Measurements from ENCODE around the gene INTS11. TPM values are rescaled to one million over a fixed set of nuclear protein-coding genes. Genes with fewer than 3 reads are reported as not detected.

The INTS11 gene
- total and polyA plus RNA-seq, 10 of the 15 experiments (the other 5 are each of a cell fraction or from before 2014, with no cell fraction given), result 2.5 to 117 (median 77.7) TPM

- RAD21 ChIA-PET (ENCODE audit: unreplicated experiment), result interaction anchor here (0.5 kb wide), 1 partner anchor 340 kb away, joined by 3 read pairs; no protein-coding TSS in a partner anchor
- 95% methylated on average over 17 of the region's 36 CpGs for WGBS (ENCODE audit: insufficient coverage, insufficient replicate concordance, low lambda C conversion rate, missing lambda C conversion rate)
- SMC1A ChIA-PET (ENCODE audit: uncharacterized antibody, unreplicated experiment), result no interaction called here
- Histone ChIP-seq H3K79me2 (ENCODE audit: control insufficient read depth, insufficient read depth, low read length) (no peaks in the 10 kb centered on the region), H3K27ac (ENCODE audit: control insufficient read depth, insufficient read depth) (no peak overlapping the region), H3K4me2 (ENCODE audit: control insufficient read depth, insufficient read depth) (no peak overlapping the region), H3K4me3 (no peak overlapping the region), H4K20me1 (ENCODE audit: control insufficient read depth, insufficient read depth) (no peaks in the 10 kb centered on the region), H3K36me3 (ENCODE audit: control insufficient read depth in 2 of 2, insufficient read depth in 2 of 2, low read length in 1 of 2) (peaks cover 0 to 5% of the 10 kb centered on the region in 2 experiments), H3K27me3 (replicated peaks in 1 of 2; ENCODE audit: control insufficient read depth in 2 of 2, insufficient read depth in 2 of 2, low read length in 1 of 2) (no peaks in the 10 kb centered on the region), H3K9ac (ENCODE audit: control insufficient read depth, insufficient read depth, low read length) (no peak overlapping the region), H2AFZ (ENCODE audit: control insufficient read depth, low read depth, low read length) (no peak overlapping the region), H3K4me1 (ENCODE audit: control insufficient read depth, insufficient read depth, low read length) (no peaks in the 10 kb centered on the region), H3K9me3 (replicated peaks; ENCODE audit: control insufficient read depth, insufficient read depth, low read length) (no peaks in the 10 kb centered on the region)
- POLR2A ChIA-PET, result no interaction called here
- BruUV-seq (replicated peaks), result no TSS peak
- in situ Hi-C loops (cut with MboI) (no loop called here), intact Hi-C loops (cut with micrococcal nuclease; ENCODE audit: unreplicated experiment) (no loop called here)
- FAIRE-seq (no peak), ATAC-seq (no peak), DNase-seq (ENCODE audit: low read depth, low spot score) (no peak)
- TF ChIP-seq TCF3 (IDR thresholded peaks at IDR 0.05; ENCODE audit: borderline replicate concordance, insufficient read depth, low read depth, low read length) (0 out of 2 replicates have a peak, but pooled peaks have one; percentile 23), EP300 (IDR thresholded peaks at IDR 0.05; ENCODE audit: borderline replicate concordance in 1 of 2, control insufficient read depth in 1 of 2, low read depth in 2 of 2, low read length in 2 of 2) (no peak), BCL3 (IDR thresholded peaks at IDR 0.05; ENCODE audit: borderline replicate concordance, insufficient read depth, low read depth, low read length, poor library complexity, severe bottlenecking) (peak; percentile 34)
- CTCF ChIA-PET, result no interaction called here
Observed at GRCh38 chr1:1338278-1338677, 13.8 kb upstream of the INTS11 start.

GRCh38 chr1:1337793-1338147 is 13.3 kb upstream of the INTS11 start:
- POLR2A ChIA-PET, result no interaction called here
- no peak overlapping the region for H3K27ac ChIP-seq (ENCODE audit: control insufficient read depth, insufficient read depth)
- H4K20me1 ChIP-seq (ENCODE audit: control insufficient read depth, insufficient read depth), result no peaks in the 10 kb centered on the region
- intact Hi-C loops (cut with micrococcal nuclease; ENCODE audit: unreplicated experiment) (no loop called here), in situ Hi-C loops (cut with MboI) (no loop called here)
- 75% methylated on average over 17 of the region's 18 CpGs for WGBS (ENCODE audit: insufficient coverage, insufficient replicate concordance, low lambda C conversion rate, missing lambda C conversion rate)
- CTCF ChIA-PET, result no interaction called here
- peaks cover 0 to 5% of the 10 kb centered on the region in 2 experiments for H3K36me3 ChIP-seq (ENCODE audit: control insufficient read depth in 2 of 2, insufficient read depth in 2 of 2, low read length in 1 of 2)
- H3K9ac ChIP-seq (ENCODE audit: control insufficient read depth, insufficient read depth, low read length), result no peak overlapping the region
- RAD21 ChIA-PET (ENCODE audit: unreplicated experiment), result interaction anchor here (0.5 to 0.6 kb wide), 2 partner anchors 9 to 341 kb away, joined by 3 read pairs; no protein-coding TSS in a partner anchor
- no peaks in the 10 kb centered on the region for H3K27me3 ChIP-seq (replicated peaks in 1 of 2; ENCODE audit: control insufficient read depth in 2 of 2, insufficient read depth in 2 of 2, low read length in 1 of 2)
- H3K4me1 ChIP-seq (ENCODE audit: control insufficient read depth, insufficient read depth, low read length), result no peaks in the 10 kb centered on the region
- H3K4me2 ChIP-seq (ENCODE audit: control insufficient read depth, insufficient read depth), result no peak overlapping the region
- ATAC-seq (peak; percentile 93), FAIRE-seq (no peak), DNase-seq (ENCODE audit: low read depth, low spot score) (no peak)
- H3K4me3 ChIP-seq, result no peak overlapping the region
- H3K79me2 ChIP-seq (ENCODE audit: control insufficient read depth, insufficient read depth, low read length), result no peaks in the 10 kb centered on the region
- BruUV-seq (replicated peaks), result no TSS peak
- no peak overlapping the region for H2AFZ ChIP-seq (ENCODE audit: control insufficient read depth, low read depth, low read length)
- SMC1A ChIA-PET (ENCODE audit: uncharacterized antibody, unreplicated experiment), result no interaction called here
- H3K9me3 ChIP-seq (replicated peaks; ENCODE audit: control insufficient read depth, insufficient read depth, low read length), result no peaks in the 10 kb centered on the region
- TF ChIP-seq MYC (IDR thresholded peaks at IDR 0.05; ENCODE audit: insufficient read depth, insufficient read length, insufficient replicate concordance, low read length, severe bottlenecking) (no peak), ZNF217 (IDR thresholded peaks at IDR 0.05) (no peak), RFX5 (IDR thresholded peaks at IDR 0.05; ENCODE audit: low read depth, low read length) (no peak), GATAD2B (conservative IDR thresholded peaks at IDR 0.05; ENCODE audit: low read depth) (no peak), FOXK2 (IDR thresholded peaks at IDR 0.05) (no peak), CBFB (IDR thresholded peaks at IDR 0.05; ENCODE audit: low read depth) (no peak), E2F4 (IDR thresholded peaks at IDR 0.05; ENCODE audit: low read depth, low read length) (no peak), SPI1 (IDR thresholded peaks at IDR 0.05; ENCODE audit: borderline replicate concordance, insufficient read depth, low read depth, low read length) (no peak), POLR2A (IDR thresholded peaks at IDR 0.05; ENCODE audit: low read depth, low read length) (no peak)
